ENCODE data around the gene STRA8. TPM values are rescaled to one million over a fixed set of nuclear protein-coding genes. Genes with fewer than 3 reads are reported as not detected.

Gene STRA8
- total RNA-seq, 1 experiment from 2014 or later = not detected

- Histone ChIP-seq H3K9ac (ENCODE audit: low read length) (no peak overlapping the region), H3K4me1 (ENCODE audit: low read length) (peaks cover 11% of the 10 kb centered on the region), H3K79me2 (ENCODE audit: low read length) (no peaks in the 10 kb centered on the region), H3K9me2 (replicated peaks; ENCODE audit: insufficient read depth, low read length) (no peaks in the 10 kb centered on the region), H4K20me1 (ENCODE audit: insufficient read depth, low read depth, low read length) (no peaks in the 10 kb centered on the region), H3K36me3 (ENCODE audit: insufficient read depth, low read length) (no peaks in the 10 kb centered on the region), H3K9me3 (ENCODE audit: low read length) (no peaks in the 10 kb centered on the region), H3K4me3 (ENCODE audit: low read length) (no peak overlapping the region), H3K27me3 (ENCODE audit: low read length) (no peaks in the 10 kb centered on the region), H3K4me2 (ENCODE audit: low read depth, low read length, poor library complexity, severe bottlenecking) (no peak overlapping the region), H3K27ac (ENCODE audit: low read length) (no peak overlapping the region), H2AFZ (ENCODE audit: low read length) (no peak overlapping the region)
- no peak for DNase-seq
Measured at GRCh38 chr7:135190703-135191102, 42.9 kb upstream of the STRA8 start.

GRCh38 chr7:135192914-135193536 lies 40.6 kb upstream of the STRA8 start:
- no peak overlapping the region for H3K4me3 ChIP-seq (ENCODE audit: low read length)
- H3K9ac ChIP-seq (ENCODE audit: low read length) = no peak overlapping the region
- H3K4me2 ChIP-seq (ENCODE audit: low read depth, low read length, poor library complexity, severe bottlenecking) = no peak overlapping the region
- peaks cover 5% of the 10 kb centered on the region; the same call in 1 of the 2 replicates for H3K36me3 ChIP-seq (ENCODE audit: insufficient read depth, low read length)
- H4K20me1 ChIP-seq (ENCODE audit: insufficient read depth, low read depth, low read length) = no peaks in the 10 kb centered on the region
- H3K27ac ChIP-seq (ENCODE audit: low read length) = no peak overlapping the region
- no peaks in the 10 kb centered on the region for H3K27me3 ChIP-seq (ENCODE audit: low read length)
- DNase-seq = no peak
- H3K79me2 ChIP-seq (ENCODE audit: low read length) = no peaks in the 10 kb centered on the region
- peaks cover 27% of the 10 kb centered on the region for H3K4me1 ChIP-seq (ENCODE audit: low read length)
- H3K9me2 ChIP-seq (replicated peaks; ENCODE audit: insufficient read depth, low read length) = no peaks in the 10 kb centered on the region
- H2AFZ ChIP-seq (ENCODE audit: low read length) = no peak overlapping the region
- no peaks in the 10 kb centered on the region for H3K9me3 ChIP-seq (ENCODE audit: low read length)

GRCh38 chr7:135193615-135194081 lies 40.0 kb upstream of the STRA8 start:
- H3K4me3 ChIP-seq (ENCODE audit: low read length) = no peak overlapping the region
- H3K4me1 ChIP-seq (ENCODE audit: low read length) = peaks cover 33% of the 10 kb centered on the region
- no peaks in the 10 kb centered on the region for H3K79me2 ChIP-seq (ENCODE audit: low read length)
- no peak overlapping the region for H3K4me2 ChIP-seq (ENCODE audit: low read depth, low read length, poor library complexity, severe bottlenecking)
- H3K36me3 ChIP-seq (ENCODE audit: insufficient read depth, low read length) = peaks cover 5% of the 10 kb centered on the region; the same call in 1 of the 2 replicates
- no peak overlapping the region for H3K9ac ChIP-seq (ENCODE audit: low read length)
- DNase-seq = no peak
- no peaks in the 10 kb centered on the region for H4K20me1 ChIP-seq (ENCODE audit: insufficient read depth, low read depth, low read length)
- no peak overlapping the region for H3K27ac ChIP-seq (ENCODE audit: low read length)
- H2AFZ ChIP-seq (ENCODE audit: low read length) = no peak overlapping the region
- H3K9me3 ChIP-seq (ENCODE audit: low read length) = no peaks in the 10 kb centered on the region
- no peaks in the 10 kb centered on the region for H3K9me2 ChIP-seq (replicated peaks; ENCODE audit: insufficient read depth, low read length)
- no peaks in the 10 kb centered on the region for H3K27me3 ChIP-seq (ENCODE audit: low read length)

- no peaks in the 10 kb centered on the region for H3K79me2 ChIP-seq (ENCODE audit: low read length)
- H3K27ac ChIP-seq (ENCODE audit: low read length) = no peak overlapping the region
- H3K36me3 ChIP-seq (ENCODE audit: insufficient read depth, low read length) = peaks cover 5% of the 10 kb centered on the region; the same call in 1 of the 2 replicates
- no peak for DNase-seq
- H3K4me3 ChIP-seq (ENCODE audit: low read length) = no peak overlapping the region
- no peaks in the 10 kb centered on the region for H3K9me3 ChIP-seq (ENCODE audit: low read length)
- H3K9me2 ChIP-seq (replicated peaks; ENCODE audit: insufficient read depth, low read length) = no peaks in the 10 kb centered on the region
- no peak overlapping the region for H2AFZ ChIP-seq (ENCODE audit: low read length)
- H3K4me1 ChIP-seq (ENCODE audit: low read length) = peaks cover 43% of the 10 kb centered on the region
- H3K4me2 ChIP-seq (ENCODE audit: low read depth, low read length, poor library complexity, severe bottlenecking) = no peak overlapping the region
- H4K20me1 ChIP-seq (ENCODE audit: insufficient read depth, low read depth, low read length) = no peaks in the 10 kb centered on the region
- H3K9ac ChIP-seq (ENCODE audit: low read length) = no peak overlapping the region
- no peaks in the 10 kb centered on the region for H3K27me3 ChIP-seq (ENCODE audit: low read length)
Measured at GRCh38 chr7:135194494-135195095, 39.0 kb upstream of the STRA8 start.

GRCh38 chr7:135195156-135195555 lies 38.5 kb upstream of the STRA8 start:
- H4K20me1 ChIP-seq (ENCODE audit: insufficient read depth, low read depth, low read length) = no peaks in the 10 kb centered on the region
- H3K36me3 ChIP-seq (ENCODE audit: insufficient read depth, low read length) = peaks cover 5% of the 10 kb centered on the region; the same call in 1 of the 2 replicates
- H2AFZ ChIP-seq (ENCODE audit: low read length) = no peak overlapping the region

GRCh38 chr7:135195968-135196629 lies 37.5 kb upstream of the STRA8 start:
- Histone ChIP-seq H3K9ac (ENCODE audit: low read length) (no peak overlapping the region), H4K20me1 (ENCODE audit: insufficient read depth, low read depth, low read length) (no peaks in the 10 kb centered on the region), H3K27me3 (ENCODE audit: low read length) (no peaks in the 10 kb centered on the region), H3K4me2 (ENCODE audit: low read depth, low read length, poor library complexity, severe bottlenecking) (no peak overlapping the region), H3K9me3 (ENCODE audit: low read length) (no peaks in the 10 kb centered on the region), H3K9me2 (replicated peaks; ENCODE audit: insufficient read depth, low read length) (no peaks in the 10 kb centered on the region), H3K36me3 (ENCODE audit: insufficient read depth, low read length) (peaks cover 5% of the 10 kb centered on the region; the same call in 1 of the 2 replicates), H3K79me2 (ENCODE audit: low read length) (no peaks in the 10 kb centered on the region), H2AFZ (ENCODE audit: low read length) (no peak overlapping the region), H3K4me1 (ENCODE audit: low read length) (peaks cover 32% of the 10 kb centered on the region), H3K4me3 (ENCODE audit: low read length) (no peak overlapping the region), H3K27ac (ENCODE audit: low read length) (no peak overlapping the region)
- no peak for DNase-seq

More at GRCh38 chr7:135195156-135195555, 38.5 kb upstream of the STRA8 start:
- Histone ChIP-seq H3K27me3 (ENCODE audit: low read length) (no peaks in the 10 kb centered on the region), H3K4me2 (ENCODE audit: low read depth, low read length, poor library complexity, severe bottlenecking) (no peak overlapping the region), H3K9ac (ENCODE audit: low read length) (no peak overlapping the region), H3K4me1 (ENCODE audit: low read length) (peaks cover 40% of the 10 kb centered on the region), H3K27ac (ENCODE audit: low read length) (no peak overlapping the region), H3K9me2 (replicated peaks; ENCODE audit: insufficient read depth, low read length) (no peaks in the 10 kb centered on the region), H3K4me3 (ENCODE audit: low read length) (no peak overlapping the region), H3K9me3 (ENCODE audit: low read length) (no peaks in the 10 kb centered on the region), H3K79me2 (ENCODE audit: low read length) (no peaks in the 10 kb centered on the region)
- DNase-seq = no peak

- Histone ChIP-seq H2AFZ (ENCODE audit: low read length) (no peak overlapping the region), H3K9ac (ENCODE audit: low read length) (peak overlapping the region; percentile 62), H3K9me2 (replicated peaks; ENCODE audit: insufficient read depth, low read length) (no peaks in the 10 kb centered on the region), H4K20me1 (ENCODE audit: insufficient read depth, low read depth, low read length) (no peaks in the 10 kb centered on the region), H3K36me3 (ENCODE audit: insufficient read depth, low read length) (peaks cover 8% of the 10 kb centered on the region; the same call in 1 of the 2 replicates), H3K27me3 (ENCODE audit: low read length) (no peaks in the 10 kb centered on the region), H3K4me3 (ENCODE audit: low read length) (peak overlapping the region; percentile 23; the same call in 1 of the 2 replicates), H3K27ac (ENCODE audit: low read length) (peak overlapping the region; percentile 85), H3K4me1 (ENCODE audit: low read length) (peaks cover 35% of the 10 kb centered on the region), H3K4me2 (ENCODE audit: low read depth, low read length, poor library complexity, severe bottlenecking) (peak overlapping the region; percentile 44), H3K9me3 (ENCODE audit: low read length) (no peaks in the 10 kb centered on the region), H3K79me2 (ENCODE audit: low read length) (no peaks in the 10 kb centered on the region)
- no peak for DNase-seq
Measured at GRCh38 chr7:135197343-135197742, 36.3 kb upstream of the STRA8 start.
